Left ventricle myocardium inferior (tissue), 1 donor: ENCODE data around the gene MAML2. TPM values are rescaled to one million over a fixed set of nuclear protein-coding genes. Genes with fewer than 3 reads are reported as not detected.
"Not testable (repeated sequence)": the region's sequence is repeated elsewhere in the genome, so short reads cannot be mapped to it uniquely, and the experiment has no call there.

Experiments used
- DNase-seq: peaks from one replicate; pipeline ENCODE4 v3.0.0-alpha.2; 2020
- H3K27ac ChIP-seq: fragments of 200-600 bp; replicated peaks from 2 replicates; pipeline ENCODE4 v1.8.0; 2021
- H3K27me3 ChIP-seq: fragments of 200-600 bp; 2 replicates; pipeline ENCODE4 v1.8.0; 2021; ENCODE audit warnings: low read depth
- H3K36me3 ChIP-seq: fragments of 200-600 bp; 2 replicates; pipeline ENCODE4 v1.8.0; 2021
- H3K4me1 ChIP-seq: fragments of 200-600 bp; 2 replicates; pipeline ENCODE4 v1.8.0; 2021
- H3K4me3 ChIP-seq: fragments of 200-600 bp; 2 replicates; pipeline ENCODE4 v1.8.0; 2021; ENCODE audit warnings: mild to moderate bottlenecking, moderate library complexity
- H3K9me3 ChIP-seq: fragments of 200-600 bp; replicated peaks from 2 replicates; pipeline ENCODE4 v1.8.0; 2021
- CTCF ChIP-seq: fragments of 200-600 bp; IDR thresholded peaks from 2 replicates; pipeline ENCODE4 v1.8.0; 2021; ENCODE audit warnings: antibody characterized with exemption, mild to moderate bottlenecking, borderline replicate concordance
- intact Hi-C: fragments of 100-400 bp; cut with micrococcal nuclease; formaldehyde crosslinking; loops from one replicate; pipeline ENCODE4 v1.11.0; 2022
- total RNA-seq: library from RNA; stranded (reverse); fragmentation: NEBNext Ultra II Directional; extraction: Animal tissue kit (Norgen Biotek cat#: 25700); gene quantifications from one replicate; pipeline ENCODE4 v1.2.1, GENCODE V29; 2021
- donor health status: DM: no; HTN: yes; CAD: no; lungs with severe emphysema.

Gene MAML2
- total RNA-seq, 1 donor from 2014 or later: 4.5 TPM

- no peaks in the 10 kb centered on the region for H3K9me3 ChIP-seq
- no peak overlapping the region for H3K27ac ChIP-seq
- no peak for TF ChIP-seq CTCF
- intact Hi-C loops: no loop called here
- no peak for DNase-seq
- peaks cover 18% of the 10 kb centered on the region for H3K4me1 ChIP-seq
- no peaks in the 10 kb centered on the region for H3K27me3 ChIP-seq
- H3K36me3 ChIP-seq: no peaks in the 10 kb centered on the region
- no peak overlapping the region for H3K4me3 ChIP-seq
These were observed 67.0 kb downstream of the MAML2 start for GRCh38 chr11:96275801-96276594.

- no peak for TF ChIP-seq CTCF
- no peaks in the 10 kb centered on the region for H3K9me3 ChIP-seq
- intact Hi-C loops: no loop called here
- H3K4me1 ChIP-seq: peaks cover 11% of the 10 kb centered on the region
- H3K36me3 ChIP-seq: no peaks in the 10 kb centered on the region
- H3K27ac ChIP-seq: no peak overlapping the region
- H3K27me3 ChIP-seq: no peaks in the 10 kb centered on the region
- no peak overlapping the region for H3K4me3 ChIP-seq
- DNase-seq: no peak
These were observed 69.5 kb downstream of the MAML2 start for GRCh38 chr11:96273507-96273906.

- no peak for TF ChIP-seq CTCF
- intact Hi-C loops: no loop called here
These were observed 70.3 kb downstream of the MAML2 start for GRCh38 chr11:96272529-96273222.

GRCh38 chr11:96271777-96272176 lies 71.2 kb downstream of the MAML2 start:
- H3K36me3 ChIP-seq: no peaks in the 10 kb centered on the region

More at GRCh38 chr11:96272529-96273222, 70.3 kb downstream of the MAML2 start:
- H3K27ac ChIP-seq: no peak overlapping the region
- H3K4me1 ChIP-seq: peaks cover 15% of the 10 kb centered on the region
- H3K9me3 ChIP-seq: no peaks in the 10 kb centered on the region
- no peaks in the 10 kb centered on the region for H3K36me3 ChIP-seq
- no peak overlapping the region for H3K4me3 ChIP-seq
- H3K27me3 ChIP-seq: no peaks in the 10 kb centered on the region
- no peak for DNase-seq

GRCh38 chr11:96271352-96271751 lies 71.6 kb downstream of the MAML2 start:
- intact Hi-C loops, H3K4me3 ChIP-seq: not testable (repeated sequence)

More at GRCh38 chr11:96271777-96272176, 71.2 kb downstream of the MAML2 start:
- intact Hi-C loops: no loop called here
- Histone ChIP-seq H3K4me3 (no peak overlapping the region), H3K4me1 (peaks cover 24% of the 10 kb centered on the region), H3K27me3 (no peaks in the 10 kb centered on the region), H3K9me3 (no peaks in the 10 kb centered on the region), H3K27ac (no peak overlapping the region)
- no peak for TF ChIP-seq CTCF
- no peak for DNase-seq

GRCh38 chr11:96268527-96268926 lies 74.5 kb downstream of the MAML2 start:
- intact Hi-C loops, H3K4me3 ChIP-seq, H3K27ac ChIP-seq, DNase-seq, H3K36me3 ChIP-seq, H3K27me3 ChIP-seq, H3K9me3 ChIP-seq: not testable (repeated sequence)
- H3K4me1 ChIP-seq: peaks cover 38% of the 10 kb centered on the region

More at GRCh38 chr11:96271352-96271751, 71.6 kb downstream of the MAML2 start:
- H3K36me3 ChIP-seq, H3K27me3 ChIP-seq, H3K9me3 ChIP-seq, H3K27ac ChIP-seq, DNase-seq: not testable (repeated sequence)
- peaks cover 28% of the 10 kb centered on the region for H3K4me1 ChIP-seq
